Mesendoderm (in vitro differentiated cells): Measurements from ENCODE around the gene LOXL3.

Experiments
- DNase-seq: peaks from one replicate; pipeline ENCODE4 v3.0.0; 2013
- H2AK5ac ChIP-seq: 2 replicates; pipeline ENCODE4 v1.6.1; 2013; ENCODE audit warnings: low read length, inconsistent platforms
- H2BK120ac ChIP-seq: 2 replicates; pipeline ENCODE4 v1.6.1; 2013; ENCODE audit warnings: low read depth, mild to moderate bottlenecking, low read length, moderate library complexity, mixed read lengths
- H2BK15ac ChIP-seq: replicated peaks from 2 replicates; pipeline ENCODE4 v1.6.1; 2013; ENCODE audit warnings: low read depth, mild to moderate bottlenecking, moderate library complexity
- H2BK5ac ChIP-seq: 2 replicates; pipeline ENCODE4 v1.6.1; 2013; ENCODE audit warnings: low read length, inconsistent platforms
- H3K18ac ChIP-seq: 2 replicates; pipeline ENCODE4 v1.6.1; 2013; ENCODE audit warnings: mild to moderate bottlenecking, low read length, mixed read lengths
- H3K23ac ChIP-seq: one replicate; pipeline ENCODE4 v1.6.1; 2013; ENCODE audit warnings: low read length
- H3K27ac ChIP-seq: 2 replicates; pipeline ENCODE4 v1.5.1; 2013; ENCODE audit warnings: low read depth, mild to moderate bottlenecking, inconsistent platforms, low read length, moderate library complexity
- H3K27me3 ChIP-seq: 2 replicates; pipeline ENCODE4 v1.6.1; 2013; ENCODE audit warnings: low read length, control low read depth, mild to moderate bottlenecking, inconsistent platforms; ENCODE audit not compliant: insufficient read depth, poor library complexity
- H3K36me3 ChIP-seq: 2 replicates; pipeline ENCODE4 v1.6.1; 2013; ENCODE audit warnings: low read length, inconsistent platforms; ENCODE audit not compliant: control insufficient read depth, insufficient read depth
- H3K4ac ChIP-seq: one replicate; pipeline ENCODE4 v1.6.1; 2013; ENCODE audit warnings: low read depth, mild to moderate bottlenecking, low read length, moderate library complexity
- H3K4me1 ChIP-seq: 2 replicates; pipeline ENCODE4 v1.6.1; 2013; ENCODE audit warnings: low read depth, low read length, inconsistent platforms; ENCODE audit not compliant: control insufficient read depth
- H3K4me2 ChIP-seq: 2 replicates; pipeline ENCODE4 v1.6.1; 2013; ENCODE audit warnings: low read length
- H3K4me3 ChIP-seq: 2 replicates; pipeline ENCODE4 v1.5.1; 2013; ENCODE audit warnings: mild to moderate bottlenecking, low read length
- H3K56ac ChIP-seq: one replicate; pipeline ENCODE4 v1.6.1; 2013; ENCODE audit warnings: low read length
- H3K79me1 ChIP-seq: 2 replicates; pipeline ENCODE4 v1.6.1; 2013; ENCODE audit warnings: low read length, inconsistent platforms
- H3K79me2 ChIP-seq: 2 replicates; pipeline ENCODE4 v1.6.1; 2013; ENCODE audit warnings: mild to moderate bottlenecking, low read length; ENCODE audit not compliant: control insufficient read depth, insufficient read depth
- H3K9ac ChIP-seq: 2 replicates; pipeline ENCODE4 v1.6.1; 2013; ENCODE audit warnings: low read length, inconsistent platforms
- H4K5ac ChIP-seq: one replicate; pipeline ENCODE4 v1.6.1; 2013; ENCODE audit warnings: low read length
- H4K8ac ChIP-seq: one replicate; pipeline ENCODE4 v1.6.1; 2013; ENCODE audit warnings: low read depth, mild to moderate bottlenecking, control low read depth, low read length, moderate library complexity
- WGBS: extraction: QIAGEN DNeasy Blood & Tissue Kit; methylation state at CpG from one replicate; pipeline ENCODE4 v1.1.7; 2013; ENCODE audit warnings: low lambda C conversion rate, missing lambda C conversion rate; ENCODE audit not compliant: insufficient coverage; ENCODE audit errors: extremely low coverage; 5-methylcytosine and 5-hydroxymethylcytosine counted together

The LOXL3 gene

GRCh38 chr2:74515981-74516633 lies 37.6 kb downstream of the LOXL3 start:
- Histone ChIP-seq H3K36me3 (no peaks in the 10 kb centered on the region), H2BK15ac (no peak overlapping the region), H2BK120ac (no peak overlapping the region), H4K8ac (no peak overlapping the region), H3K4ac (no peak overlapping the region), H3K56ac (peak overlapping the region; percentile 67), H3K4me1 (peaks cover 3% of the 10 kb centered on the region), H3K23ac (no peak overlapping the region), H3K4me2 (no peak overlapping the region), H2AK5ac (no peak overlapping the region), H3K9ac (peak overlapping the region; percentile 13), H3K79me1 (no peaks in the 10 kb centered on the region), H3K79me2 (no peaks in the 10 kb centered on the region), H4K5ac (no peak overlapping the region), H3K27me3 (peaks cover 73% of the 10 kb centered on the region), H3K18ac (no peak overlapping the region), H2BK5ac (no peak overlapping the region), H3K4me3 (no peak overlapping the region), H3K27ac (no peak overlapping the region)
- peak; percentile 88 for DNase-seq
- WGBS = no CpG with 5 or more reads among the region's 72 CpGs

DNA sequence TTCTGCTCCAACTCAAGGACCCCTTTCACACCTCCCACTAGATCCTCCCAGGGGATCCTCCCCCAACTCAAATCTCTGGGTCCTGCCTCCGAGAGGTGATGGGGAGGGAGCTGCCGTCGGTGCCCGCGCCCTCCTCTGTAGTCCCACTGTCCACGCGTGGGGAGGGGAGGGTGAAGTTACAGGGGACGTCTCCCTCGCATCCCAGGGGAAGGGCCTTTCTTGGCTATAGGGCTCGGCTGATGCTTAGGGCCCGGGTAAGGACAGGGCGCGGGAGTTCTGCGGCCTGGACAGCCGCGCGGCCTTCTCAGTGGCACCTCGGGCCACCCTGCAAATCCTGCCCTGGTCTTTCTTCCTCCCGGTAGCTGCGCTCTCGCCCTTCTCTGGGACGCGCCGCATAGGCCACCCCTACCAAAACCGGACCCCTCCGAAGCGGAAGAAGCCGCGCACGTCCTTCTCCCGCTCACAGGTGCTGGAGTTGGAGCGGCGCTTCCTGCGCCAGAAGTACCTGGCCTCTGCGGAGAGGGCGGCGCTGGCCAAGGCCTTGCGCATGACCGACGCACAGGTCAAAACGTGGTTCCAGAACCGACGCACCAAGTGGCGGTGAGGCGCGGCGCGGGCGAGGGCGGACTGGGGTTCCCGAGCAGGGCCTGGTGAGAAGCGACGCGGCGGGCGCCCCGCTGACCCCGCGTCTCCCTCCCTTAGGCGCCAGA lies 38.3 kb downstream of the LOXL3 start:
- H3K9ac ChIP-seq = no peak overlapping the region
- H4K5ac ChIP-seq = no peak overlapping the region
- peak; percentile 59 for DNase-seq
- no peak overlapping the region for H3K27ac ChIP-seq
- H2BK120ac ChIP-seq = no peak overlapping the region
- no peak overlapping the region for H2BK15ac ChIP-seq
- no peak overlapping the region for H2AK5ac ChIP-seq
- H3K4me1 ChIP-seq = peaks cover 3% of the 10 kb centered on the region
- no peak overlapping the region for H3K18ac ChIP-seq
- no peak overlapping the region for H3K4me2 ChIP-seq
- H3K23ac ChIP-seq = peak overlapping the region; percentile 66
- H3K79me1 ChIP-seq = no peaks in the 10 kb centered on the region
- H3K36me3 ChIP-seq = no peaks in the 10 kb centered on the region
- no peak overlapping the region for H2BK5ac ChIP-seq
- no peaks in the 10 kb centered on the region for H3K79me2 ChIP-seq
- peaks cover 78% of the 10 kb centered on the region for H3K27me3 ChIP-seq
- H3K4me3 ChIP-seq = no peak overlapping the region
- H3K56ac ChIP-seq = peak overlapping the region; percentile 67
- H4K8ac ChIP-seq = no peak overlapping the region
- no CpG with 5 or more reads among the region's 60 CpGs for WGBS
- no peak overlapping the region for H3K4ac ChIP-seq

DNA sequence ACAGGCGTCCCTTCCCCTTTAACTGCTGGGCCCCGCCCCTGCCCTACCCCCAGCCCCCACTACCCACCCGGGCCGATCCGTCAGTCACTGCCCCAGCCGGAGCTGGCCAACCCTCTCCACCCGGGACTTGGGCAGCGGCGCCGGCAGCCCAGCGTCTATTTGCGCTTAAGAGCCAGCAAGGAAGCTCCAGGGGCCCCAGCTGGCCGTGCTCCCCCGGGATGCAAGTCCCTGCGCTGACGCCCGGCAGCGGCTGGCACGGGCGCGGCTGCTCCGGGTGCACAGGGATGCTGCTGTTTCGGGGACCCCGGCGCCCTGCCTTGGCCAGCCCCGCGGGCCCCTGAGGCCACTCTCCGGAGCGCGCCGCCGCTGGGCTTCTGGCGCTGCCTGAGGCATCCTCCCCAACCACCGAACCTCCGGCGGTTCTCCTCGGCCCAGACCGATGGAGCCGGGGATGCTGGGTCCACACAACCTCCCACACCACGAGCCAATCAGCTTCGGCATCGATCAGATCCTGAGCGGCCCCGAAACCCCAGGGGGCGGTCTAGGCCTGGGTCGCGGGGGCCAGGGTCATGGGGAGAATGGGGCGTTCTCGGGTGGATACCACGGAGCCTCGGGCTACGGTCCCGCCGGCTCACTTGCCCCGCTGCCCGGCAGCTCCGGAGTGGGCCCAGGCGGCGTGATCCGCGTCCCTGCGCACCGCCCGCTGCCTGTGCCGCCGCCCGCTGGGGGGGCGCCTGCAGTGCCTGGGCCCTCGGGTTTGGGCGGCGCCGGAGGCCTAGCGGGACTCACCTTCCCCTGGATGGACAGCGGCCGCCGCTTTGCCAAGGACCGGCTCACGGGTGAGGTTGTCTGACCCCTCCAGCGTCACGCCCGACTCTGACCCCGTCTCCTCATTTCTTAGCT lies 39.1 kb downstream of the LOXL3 start, which contains the start of gene TLX2:
Gene TLX2, plus strand, starts transcription at position 83 of the 903 bp plus-strand sequence. Its CDS starts 357 bp downstream, at position 440.
- no peak within 1 kb of the TSS for H3K4ac ChIP-seq
- H2AK5ac ChIP-seq = no peak within 1 kb of the TSS
- H3K4me3 ChIP-seq = no peak within 1 kb of the TSS
- H3K23ac ChIP-seq = peak within 1 kb of the TSS; percentile 66
- H3K4me1 ChIP-seq = peaks cover 3% of the 10 kb centered on the region
- peaks cover 82% of the 10 kb centered on the region for H3K27me3 ChIP-seq
- no peak within 1 kb of the TSS for H2BK15ac ChIP-seq
- no peak within 1 kb of the TSS for H2BK120ac ChIP-seq
- no CpG with 5 or more reads among the region's 82 CpGs for WGBS
- no peak within 1 kb of the TSS for H4K5ac ChIP-seq
- no peaks in the 10 kb centered on the region for H3K79me1 ChIP-seq
- no peak for DNase-seq
- H3K4me2 ChIP-seq = peak within 1 kb of the TSS; percentile 29
- H4K8ac ChIP-seq = no peak within 1 kb of the TSS
- no peak within 1 kb of the TSS for H3K27ac ChIP-seq
- no peaks in the 10 kb centered on the region for H3K36me3 ChIP-seq
- H3K56ac ChIP-seq = peak within 1 kb of the TSS; percentile 67
- no peak within 1 kb of the TSS for H3K9ac ChIP-seq
- no peaks in the 10 kb centered on the region for H3K79me2 ChIP-seq
- no peak within 1 kb of the TSS for H2BK5ac ChIP-seq
- H3K18ac ChIP-seq = no peak within 1 kb of the TSS

- peak overlapping the region; percentile 20 for H3K4me2 ChIP-seq
- WGBS = no CpG with 5 or more reads among the region's 52 CpGs
- no peak for DNase-seq
- no peak overlapping the region for H3K27ac ChIP-seq
- peaks cover 3% of the 10 kb centered on the region for H3K4me1 ChIP-seq
- H4K8ac ChIP-seq = no peak overlapping the region
- no peak overlapping the region for H3K4me3 ChIP-seq
- H3K23ac ChIP-seq = no peak overlapping the region
- no peaks in the 10 kb centered on the region for H3K36me3 ChIP-seq
- H4K5ac ChIP-seq = no peak overlapping the region
- no peak overlapping the region for H3K4ac ChIP-seq
- H2BK5ac ChIP-seq = no peak overlapping the region
- peak overlapping the region; percentile 25 for H3K56ac ChIP-seq
- no peak overlapping the region for H3K18ac ChIP-seq
- H3K9ac ChIP-seq = no peak overlapping the region
- peaks cover 76% of the 10 kb centered on the region for H3K27me3 ChIP-seq
- no peaks in the 10 kb centered on the region for H3K79me2 ChIP-seq
- H2BK120ac ChIP-seq = no peak overlapping the region
- H2AK5ac ChIP-seq = no peak overlapping the region
- no peaks in the 10 kb centered on the region for H3K79me1 ChIP-seq
- H2BK15ac ChIP-seq = no peak overlapping the region
Measured at GRCh38 chr2:74513605-74514367, 40.0 kb downstream of the LOXL3 start.

DNA sequence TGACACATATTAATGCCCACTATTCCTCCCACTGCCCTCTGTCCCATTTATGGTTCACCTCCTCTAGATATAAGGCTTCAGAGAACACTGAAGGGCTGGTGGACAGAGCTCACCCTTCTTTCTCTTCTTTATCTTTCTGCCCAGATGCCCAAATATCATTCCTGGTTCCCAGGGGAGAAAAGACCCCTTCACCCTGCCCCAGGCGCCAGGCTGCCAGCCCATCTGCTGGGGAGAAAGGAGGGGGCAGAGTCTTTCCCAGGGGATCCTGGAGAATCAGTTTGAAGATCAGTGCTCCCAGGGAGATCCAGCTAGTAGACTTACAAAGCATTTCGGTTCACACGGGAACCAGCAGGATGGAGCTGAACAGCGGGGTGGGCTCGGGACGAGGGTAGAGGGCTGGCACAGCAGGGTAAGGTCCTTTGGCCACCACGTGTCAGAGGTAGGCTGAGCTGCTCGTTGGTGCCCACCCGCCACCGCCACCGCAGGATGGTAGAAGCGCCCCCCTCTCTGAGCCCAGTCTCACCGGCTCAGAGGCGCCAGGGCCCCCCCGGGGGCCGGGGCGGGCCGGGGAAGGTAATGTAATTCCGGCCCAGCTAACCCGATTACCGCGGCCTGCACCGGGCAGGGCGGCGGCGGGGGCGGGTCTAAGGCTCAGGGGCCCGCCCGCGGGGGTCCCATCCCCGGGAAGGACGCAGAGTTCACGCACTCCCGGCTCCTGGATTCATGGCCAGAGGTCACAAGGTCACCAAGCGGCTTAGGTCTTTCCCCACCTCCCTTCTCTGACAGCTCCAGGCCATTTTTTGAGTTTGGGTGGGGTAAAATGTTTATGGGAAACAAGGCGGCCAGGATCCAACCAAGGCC lies 40.8 kb downstream of the LOXL3 start:
- Histone ChIP-seq H3K4me3 (no peak overlapping the region), H4K5ac (no peak overlapping the region), H3K23ac (no peak overlapping the region), H2BK15ac (no peak overlapping the region), H4K8ac (no peak overlapping the region), H3K27ac (no peak overlapping the region), H3K36me3 (no peaks in the 10 kb centered on the region), H3K18ac (no peak overlapping the region), H3K79me2 (no peaks in the 10 kb centered on the region), H3K4me2 (peak overlapping the region; percentile 20), H3K9ac (no peak overlapping the region), H3K4me1 (peaks cover 4% of the 10 kb centered on the region), H3K79me1 (no peaks in the 10 kb centered on the region), H2BK5ac (no peak overlapping the region), H3K56ac (peak overlapping the region; percentile 25), H2AK5ac (no peak overlapping the region), H3K27me3 (peaks cover 70% of the 10 kb centered on the region), H2BK120ac (no peak overlapping the region), H3K4ac (no peak overlapping the region)
- no peak for DNase-seq
- no CpG with 5 or more reads among the region's 36 CpGs for WGBS
